GM12891 (cell line): ENCODE data around the gene IGF2.
"Not testable (repeated sequence)": the region's sequence is repeated elsewhere in the genome, so short reads cannot be mapped to it uniquely, and the experiment has no call there.

Experiments used
- DNase-seq: peaks from one replicate; pipeline ENCODE4 v3.0.0; 2011; ENCODE audit warnings: low spot score; ENCODE audit not compliant: insufficient read length
- FAIRE-seq: peaks from 2 replicates; lab custom pipeline; 2011; peaks lifted over from hg19 to GRCh38; lab: Jason Lieb, UNC
- PAX5 ChIP-seq: IDR thresholded peaks from 2 replicates; pipeline ENCODE4 v1.6.1; 2011; ENCODE audit warnings: low read length, moderate library complexity, mild to moderate bottlenecking; ENCODE audit not compliant: insufficient read depth, severe bottlenecking
- POLR2A ChIP-seq: IDR thresholded peaks from 2 replicates; pipeline ENCODE4 v1.6.1; 2011; ENCODE audit warnings: low read depth, low read length, control low read depth
- POLR2AphosphoS5 ChIP-seq: IDR thresholded peaks from 2 replicates; pipeline ENCODE4 v1.6.1; 2011; ENCODE audit warnings: low read depth, low read length, control low read depth
- POU2F2 ChIP-seq: IDR thresholded peaks from 2 replicates; pipeline ENCODE4 v1.6.1; 2011; ENCODE audit warnings: low read depth, mild to moderate bottlenecking, control low read depth, low read length, moderate library complexity
- SPI1 ChIP-seq: IDR thresholded peaks from 2 replicates; pipeline ENCODE4 v1.6.1; 2011; ENCODE audit warnings: low read depth, low read length, control low read depth
- TAF1 ChIP-seq: IDR thresholded peaks from 2 replicates; pipeline ENCODE4 v1.6.1; 2011; ENCODE audit warnings: low read depth, low read length, control low read depth

Gene IGF2

GRCh38 chr11:2179516-2179915 is 40.3 kb upstream of the IGF2 start:
- DNase-seq (no peak), FAIRE-seq (no peak)
- no peak for TF ChIP-seq POLR2AphosphoS5
- TF ChIP-seq POU2F2, result no peak
- no peak for TF ChIP-seq PAX5
- no peak for TF ChIP-seq TAF1
- TF ChIP-seq POLR2A, result no peak
- no peak for TF ChIP-seq SPI1

GRCh38 chr11:2178906-2179494 is 39.8 kb upstream of the IGF2 start:
- no peak for FAIRE-seq
- DNase-seq, result no peak
- TF ChIP-seq POLR2A, result no peak
- no peak for TF ChIP-seq PAX5
- no peak for TF ChIP-seq TAF1
- no peak for TF ChIP-seq POU2F2
- no peak for TF ChIP-seq POLR2AphosphoS5
- no peak for TF ChIP-seq SPI1

- FAIRE-seq, DNase-seq: not testable (repeated sequence)
Measured at GRCh38 chr11:2178055-2178773, 39.0 kb upstream of the IGF2 start.

GRCh38 chr11:2177076-2177475 is 37.9 kb upstream of the IGF2 start:
- FAIRE-seq (no peak), DNase-seq (no peak)

GRCh38 chr11:2176389-2176900 is 37.3 kb upstream of the IGF2 start:
- DNase-seq, result no peak
- peak; percentile 50 for FAIRE-seq
- no peak for TF ChIP-seq POLR2A
- TF ChIP-seq TAF1, result no peak
- no peak for TF ChIP-seq POU2F2
- no peak for TF ChIP-seq SPI1

More at GRCh38 chr11:2177076-2177475, 37.9 kb upstream of the IGF2 start:
- TF ChIP-seq POLR2AphosphoS5 (no peak), PAX5 (no peak), POU2F2 (no peak), POLR2A (no peak), SPI1 (no peak), TAF1 (no peak)

GRCh38 chr11:2175659-2176058 is 36.5 kb upstream of the IGF2 start:
- no peak for DNase-seq
- no peak for FAIRE-seq
- no peak for TF ChIP-seq POLR2A

GRCh38 chr11:2174361-2174760 is 35.2 kb upstream of the IGF2 start:
- DNase-seq (no peak), FAIRE-seq (no peak)
- TF ChIP-seq POLR2AphosphoS5 (no peak), TAF1 (no peak), PAX5 (no peak), POLR2A (no peak), POU2F2 (no peak), SPI1 (no peak)

- no peak for TF ChIP-seq TAF1
- no peak for TF ChIP-seq PAX5
- FAIRE-seq, result no peak
- DNase-seq, result no peak
Measured at GRCh38 chr11:2173761-2174160, 34.6 kb upstream of the IGF2 start.

GRCh38 chr11:2173150-2173693 is 34.0 kb upstream of the IGF2 start:
- no peak for DNase-seq
- no peak for FAIRE-seq

GRCh38 chr11:2172676-2173075 is 33.5 kb upstream of the IGF2 start:
- no peak for DNase-seq
- no peak for TF ChIP-seq PAX5
- TF ChIP-seq TAF1, result no peak
- no peak for TF ChIP-seq POLR2AphosphoS5
- TF ChIP-seq POU2F2, result no peak
- no peak for TF ChIP-seq POLR2A
- TF ChIP-seq SPI1, result no peak
- FAIRE-seq, result no peak

More at GRCh38 chr11:2173150-2173693, 34.0 kb upstream of the IGF2 start:
- no peak for TF ChIP-seq POU2F2
- no peak for TF ChIP-seq TAF1
- TF ChIP-seq POLR2AphosphoS5, result no peak
- TF ChIP-seq PAX5, result no peak
- TF ChIP-seq POLR2A, result no peak
- no peak for TF ChIP-seq SPI1
